K562 (cell line): Measurements from ENCODE around the gene LMNTD2. TPM values are rescaled to one million over a fixed set of nuclear protein-coding genes. Genes with fewer than 3 reads are reported as not detected.
A peak's percentile ranks its signal among the peaks of the same experiment; 100 is the strongest.

Source experiments
- ARID4B ChIP-seq: sonication (generic); formaldehyde crosslinking; IDR thresholded peaks from 2 replicates; pipeline ENCODE4 v1.8.0; 2022; ENCODE audit warnings: mild to moderate bottlenecking, missing genetic modification reagents
- BDP1 ChIP-seq: IDR thresholded peaks from 3 replicates; pipeline ENCODE4 v1.6.1; 2011; ENCODE audit not compliant: insufficient read length, insufficient read depth
- CXXC5 ChIP-seq: fragments of 250-450 bp; sonication (Bioruptor Pico); IDR thresholded peaks from 2 replicates; pipeline ENCODE4 v1.8.0; 2022; ENCODE audit warnings: inconsistent platforms, mild to moderate bottlenecking, moderate library complexity
- EGR1 ChIP-seq: fragments of 450-650 bp; conservative IDR thresholded peaks from 2 replicates; pipeline ENCODE4 v1.6.1; 2017; ENCODE audit warnings: mild to moderate bottlenecking
- ETS2 ChIP-seq: IDR thresholded peaks from 2 replicates; pipeline ENCODE4 v1.6.1; 2016; ENCODE audit warnings: borderline replicate concordance, missing genetic modification characterization, mild to moderate bottlenecking, moderate library complexity, missing compliant biosample characterization; ENCODE audit not compliant: poor library complexity, severe bottlenecking
- HDAC2 ChIP-seq: fragments of 450-650 bp; IDR thresholded peaks from 2 replicates; pipeline ENCODE4 v1.6.1; 2016; ENCODE audit warnings: mild to moderate bottlenecking
- HINFP ChIP-seq: fragments of 450-650 bp; conservative IDR thresholded peaks from 2 replicates; pipeline ENCODE4 v1.6.1; 2016; ENCODE audit warnings: missing genetic modification characterization, low read depth, mild to moderate bottlenecking, control low read depth, missing compliant biosample characterization
- JUNB ChIP-seq: fragments of 450-650 bp; formaldehyde crosslinking; conservative IDR thresholded peaks from 2 replicates; pipeline ENCODE4 v1.4.0; 2020; ENCODE audit warnings: mild to moderate bottlenecking
- KDM5B ChIP-seq: fragments of 200-600 bp; sonication (generic); IDR thresholded peaks from 2 replicates; pipeline ENCODE4 v1.6.1; 2012; ENCODE audit warnings: low read depth, mild to moderate bottlenecking, moderate library complexity, low read length, control low read depth, inconsistent platforms; ENCODE audit not compliant: insufficient replicate concordance
- MEF2D ChIP-seq: conservative IDR thresholded peaks from 2 replicates; pipeline ENCODE4 v1.6.1; 2016; ENCODE audit warnings: low read depth, missing genetic modification characterization, missing compliant biosample characterization
- MYC ChIP-seq, 2 experiments: fragments of 250-450 bp in 1 of 2; sonication (Bioruptor Pico) in 1 of 2; IDR thresholded peaks; 2 replicates each; pipeline versions ENCODE4 v1.5.1 to v1.6.1; 2012 to 2021; ENCODE audit warnings: low read depth in 2 of 2, borderline replicate concordance in 1 of 2, improper control_type of control experiment in 1 of 2, low read length in 1 of 2, mild to moderate bottlenecking in 1 of 2, moderate library complexity in 1 of 2
- NFATC3 ChIP-seq: fragments of 450-650 bp; IDR thresholded peaks from 2 replicates; pipeline ENCODE4 v1.6.1; 2017; ENCODE audit warnings: mild to moderate bottlenecking
- RAD51 ChIP-seq: fragments of 450-650 bp; IDR thresholded peaks from 2 replicates; pipeline ENCODE4 v1.7.1; 2016; ENCODE audit warnings: low read depth, mild to moderate bottlenecking, borderline replicate concordance
- SAFB ChIP-seq: fragments of 200-400 bp; formaldehyde crosslinking; IDR thresholded peaks from 2 replicates; pipeline ENCODE4 v1.6.1; 2017; ENCODE audit warnings: low read depth, low read length, borderline replicate concordance
- SOX6 ChIP-seq: fragments of 450-650 bp; IDR thresholded peaks from 2 replicates; pipeline ENCODE4 v1.6.1; 2014; ENCODE audit warnings: mild to moderate bottlenecking
- SREBF1 ChIP-seq: fragments of 150-350 bp; IDR thresholded peaks from 2 replicates; pipeline ENCODE4 v1.6.1; 2014; ENCODE audit warnings: antibody characterized with exemption, low read depth, low read length, borderline replicate concordance
- SRF ChIP-seq, 2 experiments: fragments of 250-450, 450-650 bp in 1 of 2; sonication (Bioruptor Pico) in 1 of 2; sonication (generic) in 1 of 2; formaldehyde crosslinking; IDR thresholded peaks; 2 replicates each; pipeline versions ENCODE4 v1.5.0 to v1.5.1; 2020 to 2022; ENCODE audit warnings: mild to moderate bottlenecking in 1 of 2, missing genetic modification reagents in 1 of 2
- SUPT5H ChIP-seq: fragments of 450-650 bp; IDR thresholded peaks from 2 replicates; pipeline ENCODE4 v1.6.1; 2016
- ZC3H4 ChIP-seq: sonication (generic); formaldehyde crosslinking; IDR thresholded peaks from 2 replicates; pipeline ENCODE4 v1.9.0; 2021; ENCODE audit warnings: missing genetic modification reagents, borderline replicate concordance
- ZNF24 ChIP-seq: fragments of 450-650 bp; IDR thresholded peaks from 2 replicates; pipeline ENCODE4 v1.6.1; 2016
- ZNF707 ChIP-seq: fragments of 250-450 bp; sonication (Bioruptor Pico); conservative IDR thresholded peaks from 2 replicates; pipeline ENCODE4 v1.8.0; 2022; ENCODE audit warnings: inconsistent platforms, mild to moderate bottlenecking, moderate library complexity
- polyA plus RNA-seq, 8 experiments: library from polyadenylated mRNA; depleted of rRNA in 4 of 8; stranded (reverse) in 5 of 8; unstranded in 3 of 8; fragments of >200 nt; fragmentation: Nextera tagmentation in 2 of 8; fragmentation: Illumina TruSeq in 1 of 8; extraction: Ambion mirVana in 2 of 8; extraction: Trizol in 1 of 8; gene quantifications; 2 replicates each; pipeline versions ENCODE4 v1.2.1 to v1.2.3, GENCODE V29; 2011 to 2014; ENCODE audit warnings: inconsistent platforms in 1 of 8, missing spikeins in 1 of 8
- total RNA-seq, 7 experiments: library from RNA; depleted of rRNA in 6 of 7; stranded (reverse); fragments of >200 nt in 6 of 7; fragmentation: Illumina TruSeq in 2 of 7; extraction: Trizol in 2 of 7; gene quantifications; 2 replicates each; pipeline versions ENCODE4 v1.2.1 to v1.2.3, GENCODE V29; 2011 to 2021; ENCODE audit warnings: low replicate concordance in 1 of 7
- TF ChIP-seq, protein P1 (sequence below): fragments of 450-650 bp; formaldehyde crosslinking; IDR thresholded peaks from 2 replicates; pipeline ENCODE4 v1.4.0; 2020; ENCODE audit warnings: mild to moderate bottlenecking

The LMNTD2 gene
- total and polyA plus RNA-seq, 9 of the 15 experiments (the other 6 are each of a cell fraction or from before 2014, with no cell fraction given): 0.48 to 4.2 (median 1.5) TPM; not detected in 3

DNA sequence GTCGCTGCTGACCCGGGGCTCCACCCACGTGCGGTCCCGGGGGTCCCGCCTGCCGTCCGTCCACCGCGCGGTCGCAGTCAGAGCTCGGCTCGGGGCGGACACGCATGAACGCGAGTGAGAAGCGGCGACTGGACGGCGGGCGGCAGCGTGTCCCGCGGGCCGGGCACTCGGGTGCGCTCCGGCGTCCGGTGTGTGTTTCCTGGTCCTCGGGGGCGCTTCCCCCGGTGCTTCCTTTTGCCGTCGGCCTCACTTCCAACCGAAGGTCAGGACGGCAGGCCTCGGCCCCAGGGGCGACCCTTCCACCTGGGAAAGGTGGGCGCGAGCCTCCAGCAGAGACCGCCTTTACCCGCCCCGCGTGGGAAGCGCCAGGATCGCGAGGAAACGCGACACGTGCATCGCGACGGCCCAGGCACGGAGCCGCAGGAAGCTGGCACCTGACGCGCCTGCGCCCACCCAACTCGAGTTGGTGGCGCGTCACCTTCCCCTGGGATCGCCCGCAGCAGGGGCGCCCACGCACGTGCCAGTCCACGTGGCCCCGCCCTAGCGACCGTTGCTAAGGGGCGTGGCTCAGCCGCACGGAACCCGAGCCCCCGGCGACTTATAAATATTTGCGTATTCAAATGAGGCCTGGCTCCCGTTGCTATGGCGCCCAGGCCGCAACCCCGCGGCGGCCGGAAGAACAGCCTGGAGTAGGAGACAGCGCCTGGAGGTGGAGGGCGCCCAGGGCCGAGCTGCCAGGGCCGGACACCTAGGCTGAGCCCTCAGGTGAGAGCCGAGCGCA is 23.5 kb downstream of the LMNTD2 start, which contains the start of gene LRRC56 (continued):
- TF ChIP-seq, protein P1, sequence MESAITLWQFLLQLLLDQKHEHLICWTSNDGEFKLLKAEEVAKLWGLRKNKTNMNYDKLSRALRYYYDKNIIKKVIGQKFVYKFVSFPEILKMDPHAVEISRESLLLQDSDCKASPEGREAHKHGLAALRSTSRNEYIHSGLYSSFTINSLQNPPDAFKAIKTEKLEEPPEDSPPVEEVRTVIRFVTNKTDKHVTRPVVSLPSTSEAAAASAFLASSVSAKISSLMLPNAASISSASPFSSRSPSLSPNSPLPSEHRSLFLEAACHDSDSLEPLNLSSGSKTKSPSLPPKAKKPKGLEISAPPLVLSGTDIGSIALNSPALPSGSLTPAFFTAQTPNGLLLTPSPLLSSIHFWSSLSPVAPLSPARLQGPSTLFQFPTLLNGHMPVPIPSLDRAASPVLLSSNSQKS (CRISPR knock-in tag): no peak
- TF ChIP-seq HDAC2 (0 out of 2 replicates have a peak, but pooled peaks have one; percentile 30), SAFB (peak; percentile 89), ETS2 (tag) (no peak), CXXC5 (CRISPR knock-in tag) (peak; percentile 90), SUPT5H (no peak), HINFP (tag) (no peak), NFATC3 (no peak), BDP1 (no peak), KDM5B (no peak), ARID4B (peak; percentile 50; the same call in 1 of the 2 replicates), SREBF1 (no peak), EGR1 (peak; percentile 94), SRF (CRISPR knock-in tag; IDR thresholded peaks at IDR 0.05) (no peak), MYC (IDR thresholded peaks at IDR 0.05; ENCODE audit: low read depth, low read length) (peak; percentile 85), MYC (CRISPR knock-in tag; IDR thresholded peaks at IDR 0.05; ENCODE audit: borderline replicate concordance, low read depth) (peak; percentile 88; the same call in 1 of the 2 replicates), JUNB (CRISPR knock-in tag) (no peak), ZNF24 (no peak), RAD51 (peak; percentile 72; the same call in 1 of the 2 replicates), SOX6 (no peak), MEF2D (no peak), ZNF707 (no peak), ZC3H4 (peak; percentile 73; the same call in 1 of the 2 replicates)
